Right lobe of liver (tissue), 4 donors: ENCODE results near the gene PITPNM2.

Experiments used
- POLR2A ChIP-seq: fragments of 450-650 bp; IDR thresholded peaks from one replicate; pipeline ENCODE4 v1.6.1; 2017; ENCODE audit warnings: antibody characterized with exemption, mild to moderate bottlenecking
- TF ChIP-seq, protein P1 (sequence below), 4 donors: fragments of 200-600 bp in 3 of 4; fragments of 450-650 bp in 1 of 4; IDR thresholded peaks; one replicate each; pipeline versions ENCODE4 v1.5.1 to v1.8.0; 2016 to 2022; ENCODE audit warnings: antibody characterized with exemption in 4 of 4, mild to moderate bottlenecking in 2 of 4
- donor health status: DM: no; HTN: no; CAD: no.
- donor health status: DM: no; HTN: no; CAD: no.
- donor health status: DM: no; HTN: yes; CAD: no.

DNA sequence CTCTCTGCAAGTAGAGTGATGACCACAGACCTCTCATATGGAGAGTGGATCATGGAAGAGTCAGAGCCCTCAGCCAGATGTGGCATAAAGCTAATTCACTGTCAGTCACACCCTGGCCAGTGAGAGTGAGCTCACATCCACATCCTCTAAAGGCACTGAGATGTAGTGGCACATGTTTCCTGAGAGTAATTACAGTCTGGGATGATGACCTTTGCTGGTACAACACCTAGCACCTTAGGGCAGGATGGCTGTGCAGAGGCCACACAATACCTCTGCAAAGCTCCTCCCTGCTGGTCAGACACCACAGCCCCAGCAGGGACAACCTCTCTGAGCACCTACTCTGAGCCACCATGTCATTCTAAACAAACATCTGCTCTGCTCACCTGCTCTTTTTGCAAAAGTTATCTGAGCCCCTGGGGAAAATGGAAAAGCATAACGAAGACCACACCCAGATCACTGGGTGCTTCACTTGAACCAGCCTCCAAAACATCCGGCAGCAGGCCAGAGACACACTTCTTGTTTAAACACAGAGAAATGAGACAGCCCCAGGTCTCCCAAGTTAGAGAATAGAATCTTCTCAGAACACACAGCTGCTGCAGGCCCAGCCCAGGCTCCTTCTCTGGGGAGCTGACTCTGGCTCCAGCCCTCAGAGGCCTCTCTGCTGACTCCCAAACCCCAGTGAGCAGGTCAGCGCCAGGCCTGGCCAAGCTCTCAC lies 30.3 kb downstream of the PITPNM2 start:
- TF ChIP-seq, protein P1, sequence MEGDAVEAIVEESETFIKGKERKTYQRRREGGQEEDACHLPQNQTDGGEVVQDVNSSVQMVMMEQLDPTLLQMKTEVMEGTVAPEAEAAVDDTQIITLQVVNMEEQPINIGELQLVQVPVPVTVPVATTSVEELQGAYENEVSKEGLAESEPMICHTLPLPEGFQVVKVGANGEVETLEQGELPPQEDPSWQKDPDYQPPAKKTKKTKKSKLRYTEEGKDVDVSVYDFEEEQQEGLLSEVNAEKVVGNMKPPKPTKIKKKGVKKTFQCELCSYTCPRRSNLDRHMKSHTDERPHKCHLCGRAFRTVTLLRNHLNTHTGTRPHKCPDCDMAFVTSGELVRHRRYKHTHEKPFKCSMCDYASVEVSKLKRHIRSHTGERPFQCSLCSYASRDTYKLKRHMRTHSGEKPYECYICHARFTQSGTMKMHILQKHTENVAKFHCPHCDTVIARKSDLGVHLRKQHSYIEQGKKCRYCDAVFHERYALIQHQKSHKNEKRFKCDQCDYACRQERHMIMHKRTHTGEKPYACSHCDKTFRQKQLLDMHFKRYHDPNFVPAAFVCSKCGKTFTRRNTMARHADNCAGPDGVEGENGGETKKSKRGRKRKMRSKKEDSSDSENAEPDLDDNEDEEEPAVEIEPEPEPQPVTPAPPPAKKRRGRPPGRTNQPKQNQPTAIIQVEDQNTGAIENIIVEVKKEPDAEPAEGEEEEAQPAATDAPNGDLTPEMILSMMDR (IDR thresholded peaks at IDR 0.05) = no peak
- TF ChIP-seq POLR2A = no peak
